DMS53 (cell line): Measurements from ENCODE around the gene GAPDHS.
A peak's percentile ranks its signal among the peaks of the same experiment; 100 is the strongest.

Experiments used
- DNase-seq: peaks from one replicate; lab custom pipeline; 2025; lab: John Stamatoyannopoulos, UW

GAPDHS gene

GRCh38 chr19:35540356-35540927, 7.2 kb downstream of the GAPDHS start:
- DNase-seq: no peak

GRCh38 chr19:35542209-35542608, 9.0 kb downstream of the GAPDHS start:
- DNase-seq: no peak

- no peak for DNase-seq
Observed at GRCh38 chr19:35543280-35544109, 10.2 kb downstream of the GAPDHS start.

GRCh38 chr19:35544110-35544802, 11.0 kb downstream of the GAPDHS start:
- DNase-seq: no peak

- peak; percentile 95 for DNase-seq
Observed at GRCh38 chr19:35545001-35545854, 12.0 kb downstream of the GAPDHS start, which contains the start of gene TMEM147. TMEM147 (plus strand) TSS chr19:35545626; CDS start chr19:35545740, 114 bp downstream.

GRCh38 chr19:35545855-35546381, 12.7 kb downstream of the GAPDHS start:
- peak; percentile 70 for DNase-seq

- DNase-seq: no peak
Observed at GRCh38 chr19:35546532-35546931, 13.3 kb downstream of the GAPDHS start.

- peak; percentile 95 for DNase-seq
Observed at GRCh38 chr19:35549174-35549788, 16.0 kb downstream of the GAPDHS start.

GRCh38 chr19:35549879-35550523, 16.7 kb downstream of the GAPDHS start:
- DNase-seq: no peak

- DNase-seq: no peak
Observed at GRCh38 chr19:35551091-35551810, 18.0 kb downstream of the GAPDHS start.

- DNase-seq: no peak
Observed at GRCh38 chr19:35552534-35553384, 19.5 kb downstream of the GAPDHS start.

- DNase-seq: no peak
Observed at GRCh38 chr19:35553385-35554000, 20.2 kb downstream of the GAPDHS start.

GRCh38 chr19:35554076-35554475, 20.8 kb downstream of the GAPDHS start:
- peak; percentile 29 for DNase-seq

- DNase-seq: peak; percentile 74
Observed at GRCh38 chr19:35555301-35556005, 22.2 kb downstream of the GAPDHS start.

GRCh38 chr19:35556025-35556590, 22.9 kb downstream of the GAPDHS start:
- DNase-seq: no peak

- no peak for DNase-seq
Observed at GRCh38 chr19:35556846-35557538, 23.7 kb downstream of the GAPDHS start.
